GM20431 (cell line): ENCODE results near the gene CLIP3.
"Not testable (repeated sequence)": the region's sequence is repeated elsewhere in the genome, so short reads cannot be mapped to it uniquely, and the experiment has no call there.

ENCODE experiments used
- in situ Hi-C: fragments of 300-500 bp; cut with MseI, MboI; formaldehyde crosslinking; loops from one replicate; pipeline ENCODE4 v1.15.0; 2020; ENCODE audit warnings: low sequenced_read_pairs; ENCODE audit not compliant: unreplicated experiment

The CLIP3 gene

DNA sequence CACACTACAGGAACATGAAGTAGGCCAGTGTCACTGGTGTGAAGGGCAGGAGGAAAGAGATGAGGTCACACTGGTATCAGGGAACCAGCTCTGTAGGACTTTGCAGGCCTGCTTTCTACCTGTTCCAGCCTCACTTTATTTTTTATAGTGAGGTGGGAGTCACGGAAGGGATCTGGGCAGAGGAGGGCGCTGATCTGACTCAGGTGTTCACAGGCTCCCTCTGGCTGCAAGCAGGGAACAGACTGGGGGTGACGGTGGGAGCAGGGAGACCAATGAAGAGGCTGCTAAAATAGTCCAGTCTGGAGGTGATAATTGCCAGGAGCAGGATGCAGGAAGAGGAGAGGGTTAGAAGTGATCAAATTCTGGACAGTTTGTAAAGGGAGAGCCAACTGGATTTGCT, 18.6 kb upstream of the CLIP3 start:
- in situ Hi-C loops = no loop called here

DNA sequence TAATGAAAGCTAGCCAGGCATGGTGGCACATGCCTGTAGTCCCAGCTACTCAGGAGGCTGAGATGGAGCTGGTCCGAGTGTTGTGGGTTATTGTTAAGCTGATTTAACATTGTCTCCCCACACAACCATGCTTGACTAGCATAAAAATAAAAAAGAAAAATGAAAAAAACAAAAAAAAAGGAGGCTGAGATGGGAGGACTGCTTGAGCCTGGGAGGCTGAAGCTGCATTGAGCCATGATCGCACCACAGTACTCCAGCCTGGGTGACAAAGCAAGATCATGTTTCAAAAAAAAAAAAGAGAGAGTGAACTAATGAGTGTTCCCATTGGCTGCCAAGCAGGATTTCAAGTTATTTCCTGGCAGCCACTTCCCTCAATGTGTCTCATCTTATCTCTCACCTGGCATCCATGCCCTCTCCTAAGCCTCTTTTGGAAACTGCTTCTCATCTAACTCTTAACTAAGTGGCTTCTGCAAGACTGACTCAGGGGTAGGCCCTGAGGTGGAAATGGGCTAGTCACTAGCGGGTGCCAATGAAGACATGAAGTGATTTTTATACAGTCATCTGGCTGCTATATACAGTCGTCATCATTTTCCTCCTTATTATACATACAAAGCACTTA, 16.5 kb upstream of the CLIP3 start:
- in situ Hi-C loops = no loop called here

DNA sequence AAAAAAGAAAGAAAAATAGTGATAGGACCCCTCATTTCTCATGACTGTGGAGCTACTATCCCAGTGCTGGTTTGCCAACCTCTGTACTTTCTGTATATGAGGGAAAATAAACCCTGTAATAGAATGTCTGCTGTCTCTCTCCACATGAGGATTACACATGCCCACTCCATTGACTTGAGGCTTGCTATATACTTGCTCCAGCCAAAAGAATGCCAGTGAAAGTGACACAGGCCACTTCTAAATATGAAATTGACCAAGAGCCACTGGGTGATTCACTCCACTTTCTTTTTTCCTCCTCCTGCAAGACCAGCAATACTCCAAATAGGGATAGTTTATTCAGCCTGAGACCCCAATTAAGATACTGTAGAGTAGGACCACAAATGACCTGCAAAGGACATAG, 15.2 kb upstream of the CLIP3 start:
- in situ Hi-C loops = no loop called here

- in situ Hi-C loops = no loop called here
These were observed 13.9 kb upstream of the CLIP3 start for GRCh38 chr19:36046443-36047050.

- in situ Hi-C loops = no loop called here
These were observed 11.3 kb upstream of the CLIP3 start for GRCh38 chr19:36043952-36044351.

- in situ Hi-C loops = no loop called here
These were observed 9.2 kb upstream of the CLIP3 start for GRCh38 chr19:36041831-36042230.

DNA sequence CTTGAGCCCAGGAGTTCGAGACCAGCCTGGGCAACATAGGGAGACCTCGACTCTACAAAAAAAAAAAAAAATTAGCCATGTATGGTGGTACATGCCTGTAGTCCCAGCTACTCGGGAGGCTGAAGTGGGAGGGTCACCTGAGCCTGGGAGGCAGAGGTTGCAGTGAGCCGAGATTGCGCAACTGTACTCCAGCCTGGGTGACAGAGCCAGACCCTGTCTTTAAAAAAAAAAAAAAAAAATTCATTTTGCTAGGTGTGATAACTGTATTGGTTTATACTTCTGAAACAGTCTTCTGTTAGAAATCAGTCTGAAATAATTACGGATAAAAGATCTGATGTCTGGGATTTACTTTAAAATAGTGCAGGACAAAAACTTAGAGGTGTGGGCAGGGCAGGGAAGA, 8.4 kb upstream of the CLIP3 start:
- in situ Hi-C loops = not testable (repeated sequence)

DNA sequence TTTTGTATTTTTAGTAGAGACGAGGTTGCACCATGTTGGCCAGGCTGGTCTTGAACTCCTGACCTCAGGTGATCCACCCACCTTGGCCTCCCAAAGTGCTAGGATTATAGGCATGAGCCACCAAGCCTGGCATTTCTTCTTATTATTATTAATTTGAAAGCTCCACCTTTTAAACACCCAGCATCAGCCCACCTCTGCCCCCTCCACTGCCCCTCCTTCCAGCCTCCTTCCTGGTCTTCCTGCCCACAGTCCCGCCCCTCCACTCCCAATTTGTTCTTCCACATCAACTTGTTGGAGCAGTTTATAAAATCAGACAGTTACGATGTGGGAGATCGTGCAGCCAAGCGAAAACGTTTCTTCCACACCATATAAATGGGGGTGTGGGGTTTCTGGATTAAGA, 7.8 kb upstream of the CLIP3 start:
- in situ Hi-C loops = no loop called here

- in situ Hi-C loops = no loop called here
These were observed 1.4 kb downstream of the CLIP3 start for GRCh38 chr19:36031308-36031707.

DNA sequence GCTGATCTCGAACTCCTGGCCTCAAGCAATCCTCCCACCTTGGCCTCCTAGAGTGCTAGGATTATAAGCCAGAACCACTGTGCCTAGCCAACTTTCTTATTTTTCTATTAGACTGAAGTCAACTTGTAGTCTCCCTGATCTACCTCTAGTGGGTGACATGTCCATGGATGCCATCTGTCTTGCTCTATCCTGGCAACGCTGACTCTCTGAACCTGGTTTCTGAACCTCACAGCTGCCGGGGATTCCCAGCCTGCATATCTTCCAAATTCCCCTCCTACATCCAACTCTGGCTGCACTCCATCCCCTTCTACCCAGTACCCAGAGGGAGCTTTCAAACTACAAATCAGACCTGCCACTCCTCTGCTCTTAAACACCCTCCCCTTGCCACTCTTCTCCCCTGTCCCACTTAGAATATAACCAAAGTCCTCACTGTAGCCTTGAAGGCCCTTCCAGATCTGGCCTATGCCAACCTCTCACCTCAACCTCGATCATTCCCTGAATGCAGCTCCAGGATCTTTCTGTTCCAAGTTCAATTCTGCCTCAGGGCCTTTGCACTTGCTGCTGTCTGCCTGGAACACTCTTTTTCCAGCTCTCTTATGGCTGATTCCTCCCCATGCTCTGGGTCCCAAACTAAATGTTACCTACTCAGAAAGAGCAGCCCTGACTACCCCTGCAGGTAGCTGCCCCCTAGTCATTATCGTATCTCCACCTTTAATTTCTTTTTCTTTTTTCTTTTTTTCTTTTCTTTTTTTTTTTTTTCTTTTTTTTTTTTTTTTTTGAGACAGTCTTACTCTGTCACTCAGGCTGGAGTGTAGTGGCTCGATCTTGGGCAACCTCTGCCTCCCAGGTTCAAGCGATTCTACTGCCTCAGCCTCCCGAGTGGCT, 2.2 kb downstream of the CLIP3 start:
- in situ Hi-C loops = no loop called here

DNA sequence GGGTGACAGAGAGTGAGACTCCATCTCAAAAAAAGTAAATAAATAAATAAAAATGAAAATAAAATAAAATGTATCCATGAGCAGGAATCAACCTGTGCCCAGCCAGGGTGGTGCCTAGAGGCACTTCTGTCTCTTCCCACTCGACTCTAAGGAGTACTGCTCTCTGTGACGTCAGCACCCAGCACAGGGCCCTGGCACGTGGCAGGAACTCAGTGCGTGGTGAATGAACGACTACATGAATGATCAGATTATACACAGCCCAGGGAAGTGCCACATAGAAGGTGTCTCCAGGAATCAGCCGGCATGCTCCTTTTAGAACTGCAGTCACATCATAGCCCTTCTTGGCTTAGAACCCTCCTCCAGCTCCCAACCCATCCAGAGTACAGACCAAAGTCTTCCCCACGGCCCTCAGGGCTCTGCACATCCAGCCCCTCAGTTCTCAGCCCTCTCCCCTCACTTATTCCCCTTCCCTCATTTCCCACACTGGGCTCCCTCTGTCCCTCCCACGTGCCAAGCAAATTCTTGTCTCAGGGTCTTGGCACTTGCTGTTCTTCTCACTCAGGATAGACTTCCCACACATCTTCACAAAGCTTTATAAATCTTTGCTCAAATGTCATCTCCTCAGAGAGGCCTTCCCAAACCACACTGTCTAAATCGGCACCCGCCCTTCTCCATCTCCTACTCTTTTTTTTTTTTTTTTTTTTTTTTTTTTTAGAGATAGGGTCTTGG, 4.2 kb downstream of the CLIP3 start:
- in situ Hi-C loops = no loop called here

- in situ Hi-C loops = no loop called here
These were observed 5.0 kb downstream of the CLIP3 start for GRCh38 chr19:36027696-36028095.

GRCh38 chr19:36026091-36026876, 6.4 kb downstream of the CLIP3 start:
- in situ Hi-C loops = no loop called here

- in situ Hi-C loops = no loop called here
These were observed 7.1 kb downstream of the CLIP3 start for GRCh38 chr19:36025541-36025940.

GRCh38 chr19:36023432-36023831, 9.2 kb downstream of the CLIP3 start:
- in situ Hi-C loops = no loop called here

DNA sequence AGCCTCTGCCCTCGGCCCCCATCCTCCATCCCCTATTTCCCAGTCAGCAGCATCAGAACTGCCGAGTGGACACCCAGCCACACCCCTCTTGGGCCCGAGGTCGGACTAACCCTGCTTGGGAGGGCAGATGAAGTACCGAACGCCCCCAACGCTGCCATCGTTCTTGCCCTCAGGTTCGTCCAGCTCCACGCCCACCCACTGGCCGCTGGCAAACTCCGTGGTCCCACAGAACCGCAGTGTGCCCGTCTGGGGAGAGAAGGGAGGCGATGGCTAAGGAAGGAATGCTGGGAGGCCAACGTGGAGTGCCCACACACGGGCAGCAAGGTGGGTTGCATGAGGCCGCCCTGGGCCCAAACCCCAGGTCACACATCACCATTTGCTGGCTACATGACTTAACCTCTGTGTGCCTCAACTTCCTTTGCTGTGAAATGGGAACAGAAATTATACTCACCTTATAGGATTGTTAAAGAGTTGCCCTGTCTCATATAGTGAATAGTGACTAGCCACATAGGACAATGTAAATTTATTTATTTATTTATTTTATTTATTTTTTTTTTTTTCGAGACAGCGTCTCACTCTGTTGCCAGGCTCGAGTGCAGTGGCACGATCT, 13.5 kb downstream of the CLIP3 start:
- in situ Hi-C loops = no loop called here

DNA sequence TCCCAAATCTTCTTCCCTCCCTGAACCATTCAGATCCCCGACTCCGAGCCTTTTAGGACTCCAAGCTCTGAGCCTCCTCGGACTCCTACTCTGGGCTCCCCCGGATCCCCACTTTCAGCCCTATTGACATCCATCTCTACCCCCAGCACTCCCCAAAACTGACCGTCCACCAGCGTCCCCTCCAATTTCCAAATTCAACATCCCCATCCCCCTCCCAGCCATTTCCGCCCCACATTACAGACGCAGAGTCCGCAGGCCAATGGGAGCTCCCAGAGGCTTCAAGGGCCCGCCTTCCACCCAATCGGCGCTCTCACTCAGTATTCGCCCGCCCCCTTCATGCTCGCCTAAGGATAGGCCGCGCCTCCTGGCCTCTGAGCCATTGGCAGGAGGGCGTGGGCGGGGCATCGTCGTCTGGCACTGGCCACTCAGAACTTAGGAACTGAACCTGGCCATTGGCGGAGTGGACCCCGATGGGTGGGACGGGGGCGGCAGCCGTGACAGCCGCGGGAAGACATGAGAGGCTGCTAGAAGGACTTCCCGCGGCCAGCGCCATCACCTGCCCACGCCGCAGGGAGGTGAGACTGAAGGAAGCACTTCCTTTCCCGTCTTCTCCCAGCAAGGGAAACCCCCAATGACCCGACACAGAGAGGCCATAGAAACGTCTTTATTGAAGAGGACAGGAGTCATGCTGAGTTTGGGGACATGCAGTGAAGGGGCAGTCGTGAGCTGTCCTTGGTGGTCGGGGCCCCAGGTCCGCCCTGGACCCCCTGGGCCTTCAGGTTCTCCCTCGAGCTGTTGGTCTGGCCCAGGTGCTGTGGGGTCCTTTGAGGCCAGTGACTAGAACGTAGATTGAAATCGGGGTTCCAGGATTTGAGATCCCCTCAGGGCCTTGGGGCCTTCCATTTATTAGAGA, 18.4 kb downstream of the CLIP3 start, which contains the start of gene ALKBH6:
Gene ALKBH6 (minus strand): TSS at position 202 of the 913 bp plus-strand sequence. CDS start 816 bp downstream, outside the sequence.
- in situ Hi-C loops = no loop called here

DNA sequence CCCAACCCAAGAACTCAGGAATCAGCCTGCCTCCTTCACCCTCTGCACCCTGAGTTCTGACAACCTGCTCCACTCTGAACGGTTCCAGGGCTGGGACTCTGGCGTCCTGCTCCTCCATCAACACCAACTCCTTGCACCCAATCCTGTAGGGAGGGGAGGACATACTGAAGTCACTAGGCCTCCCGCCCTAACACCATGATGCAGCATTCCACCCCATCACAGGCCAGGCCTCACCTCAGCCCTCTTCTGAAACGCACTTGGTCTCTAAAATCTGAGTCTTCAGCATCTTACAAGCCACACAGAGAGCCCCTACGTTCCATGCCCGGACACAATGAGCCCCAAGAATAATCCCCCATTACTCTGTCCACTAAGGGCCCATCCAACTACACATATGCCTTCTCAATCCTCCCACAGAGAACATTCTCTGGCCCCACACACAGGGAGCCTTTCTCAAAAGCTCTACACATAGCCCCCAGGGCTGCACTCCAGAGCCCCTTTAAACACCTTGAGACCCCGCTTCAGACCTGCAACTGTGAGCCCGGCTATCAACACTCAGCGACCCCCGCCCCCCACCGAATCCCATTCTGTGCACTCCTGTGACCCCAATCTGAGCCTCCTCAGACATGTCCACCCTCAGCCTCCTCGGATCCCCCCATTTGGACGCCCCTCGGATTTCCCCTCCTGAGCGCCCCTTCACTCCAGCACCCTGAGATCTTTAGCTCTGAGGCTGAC, 19.2 kb downstream of the CLIP3 start:
- in situ Hi-C loops = no loop called here
